Lower lobe of right lung (tissue), 2 donors: ENCODE results near the gene GABRR2. TPM values are rescaled to one million over a fixed set of nuclear protein-coding genes. Genes with fewer than 3 reads are reported as not detected.
"Not testable (repeated sequence)": the region's sequence is repeated elsewhere in the genome, so short reads cannot be mapped to it uniquely, and the experiment has no call there.

Source experiments
- ATAC-seq, 2 donors: fragments of 200-7000 bp; cut with Tn5 transposase; one replicate each; pipeline ENCODE4 v1.9.1; 2020 to 2022; ENCODE audit warnings: mild to moderate bottlenecking in 2 of 2, moderate library complexity in 2 of 2
- DNase-seq: peaks from one replicate; pipeline ENCODE4 v3.0.0-alpha.2; 2020
- H3K27ac ChIP-seq: fragments of 200-600 bp; one replicate; pipeline ENCODE4 v1.8.0; 2022
- H3K27me3 ChIP-seq: fragments of 200-600 bp; one replicate; pipeline ENCODE4 v1.8.0; 2022; ENCODE audit warnings: low read depth
- H3K36me3 ChIP-seq: fragments of 200-600 bp; one replicate; pipeline ENCODE4 v1.8.0; 2022; ENCODE audit warnings: mild to moderate bottlenecking
- H3K4me1 ChIP-seq: fragments of 200-600 bp; one replicate; pipeline ENCODE4 v1.8.0; 2022
- H3K4me3 ChIP-seq: fragments of 200-600 bp; one replicate; pipeline ENCODE4 v1.8.0; 2022; ENCODE audit warnings: mild to moderate bottlenecking
- H3K9me3 ChIP-seq: fragments of 200-600 bp; one replicate; pipeline ENCODE4 v1.8.0; 2022
- intact Hi-C: fragments of 100-400 bp; cut with DNase I; formaldehyde crosslinking; loops from one replicate; pipeline ENCODE4 v1.11.0; 2022
- total RNA-seq: library from RNA; stranded (reverse); fragmentation: NEBNext Ultra II Directional; extraction: Animal tissue kit (Norgen Biotek cat#: 25700); gene quantifications from one replicate; pipeline ENCODE4 v1.2.1, GENCODE V29; 2021
- TF ChIP-seq, protein P1 (sequence below): fragments of 200-600 bp; IDR thresholded peaks from one replicate; pipeline ENCODE4 v1.8.0; 2022; ENCODE audit warnings: antibody characterized with exemption, mild to moderate bottlenecking
- donor health status: DM: no; HTN: yes; CAD: no; lungs with severe emphysema.

Gene GABRR2
- total RNA-seq, 1 donor from 2014 or later, result 1.2 TPM

DNA sequence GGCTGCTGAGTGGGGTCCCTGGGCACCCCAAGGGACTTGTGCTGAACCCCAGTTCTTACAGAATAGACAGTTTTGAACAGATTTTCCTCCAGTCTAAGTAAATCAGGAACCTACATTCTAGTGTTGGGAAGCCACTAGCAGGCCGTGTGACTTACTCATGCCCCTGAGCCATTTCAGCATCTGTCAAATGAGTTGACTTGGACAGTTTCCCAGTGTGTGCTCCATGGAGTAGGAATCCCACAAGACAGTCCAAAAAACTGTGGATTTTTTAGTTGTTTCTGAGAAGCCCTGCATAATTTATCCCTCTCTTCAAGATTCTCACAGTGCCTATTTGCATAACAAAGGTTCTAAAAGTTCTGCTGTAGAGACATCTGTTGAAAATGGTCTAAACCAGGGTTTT is 2.1 kb downstream of the GABRR2 start:
- Histone ChIP-seq H3K9me3 (no peaks in the 10 kb centered on the region), H3K27me3 (no peaks in the 10 kb centered on the region), H3K4me3 (no peak overlapping the region), H3K4me1 (peaks cover 25% of the 10 kb centered on the region), H3K27ac (peak overlapping the region; percentile 62), H3K36me3 (no peaks in the 10 kb centered on the region)
- intact Hi-C loops, result no loop called here
- ATAC-seq (peak in 1 of 2 donors; percentile 23), DNase-seq (no peak)
- TF ChIP-seq, protein P1, sequence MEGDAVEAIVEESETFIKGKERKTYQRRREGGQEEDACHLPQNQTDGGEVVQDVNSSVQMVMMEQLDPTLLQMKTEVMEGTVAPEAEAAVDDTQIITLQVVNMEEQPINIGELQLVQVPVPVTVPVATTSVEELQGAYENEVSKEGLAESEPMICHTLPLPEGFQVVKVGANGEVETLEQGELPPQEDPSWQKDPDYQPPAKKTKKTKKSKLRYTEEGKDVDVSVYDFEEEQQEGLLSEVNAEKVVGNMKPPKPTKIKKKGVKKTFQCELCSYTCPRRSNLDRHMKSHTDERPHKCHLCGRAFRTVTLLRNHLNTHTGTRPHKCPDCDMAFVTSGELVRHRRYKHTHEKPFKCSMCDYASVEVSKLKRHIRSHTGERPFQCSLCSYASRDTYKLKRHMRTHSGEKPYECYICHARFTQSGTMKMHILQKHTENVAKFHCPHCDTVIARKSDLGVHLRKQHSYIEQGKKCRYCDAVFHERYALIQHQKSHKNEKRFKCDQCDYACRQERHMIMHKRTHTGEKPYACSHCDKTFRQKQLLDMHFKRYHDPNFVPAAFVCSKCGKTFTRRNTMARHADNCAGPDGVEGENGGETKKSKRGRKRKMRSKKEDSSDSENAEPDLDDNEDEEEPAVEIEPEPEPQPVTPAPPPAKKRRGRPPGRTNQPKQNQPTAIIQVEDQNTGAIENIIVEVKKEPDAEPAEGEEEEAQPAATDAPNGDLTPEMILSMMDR, result no peak

GRCh38 chr6:89311853-89312531 is 3.1 kb downstream of the GABRR2 start:
- ATAC-seq, result peak; percentile 65 to 72
- Histone ChIP-seq H3K9me3 (no peaks in the 10 kb centered on the region), H3K4me3 (peak overlapping the region; percentile 11), H3K4me1 (peaks cover 25% of the 10 kb centered on the region), H3K27ac (peak overlapping the region; percentile 62), H3K27me3 (no peaks in the 10 kb centered on the region), H3K36me3 (no peaks in the 10 kb centered on the region)
- TF ChIP-seq, protein P1, result peak; percentile 48
- peak; percentile 78 for DNase-seq
- intact Hi-C loops, result no loop called here

DNA sequence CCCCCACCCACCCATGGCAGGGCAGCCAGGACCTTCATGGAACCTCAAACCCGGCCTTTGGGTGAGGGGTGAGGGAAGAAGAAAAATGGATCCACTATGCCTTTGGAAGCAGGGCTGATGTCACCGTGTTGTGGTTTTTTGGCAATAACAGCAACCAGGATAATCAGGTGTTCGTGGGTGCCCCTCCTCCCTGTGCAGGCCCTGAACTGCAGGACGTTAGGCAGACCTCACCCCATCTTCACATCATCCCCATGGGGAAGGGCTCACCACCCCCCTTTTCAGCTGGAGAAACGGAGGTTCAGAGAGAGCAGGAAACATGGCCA is 3.6 kb downstream of the GABRR2 start:
- H3K27me3 ChIP-seq, result no peaks in the 10 kb centered on the region
- intact Hi-C loops, result no loop called here
- no peaks in the 10 kb centered on the region for H3K36me3 ChIP-seq
- H3K27ac ChIP-seq, result peak overlapping the region; percentile 62
- H3K9me3 ChIP-seq, result no peaks in the 10 kb centered on the region
- TF ChIP-seq, protein P1, result no peak
- peaks cover 25% of the 10 kb centered on the region for H3K4me1 ChIP-seq
- H3K4me3 ChIP-seq, result no peak overlapping the region
- DNase-seq, result no peak
- ATAC-seq, result no peak

GRCh38 chr6:89310929-89311328 is 4.2 kb downstream of the GABRR2 start:
- Histone ChIP-seq H3K9me3 (no peaks in the 10 kb centered on the region), H3K36me3 (no peaks in the 10 kb centered on the region), H3K27me3 (no peaks in the 10 kb centered on the region), H3K4me3 (no peak overlapping the region), H3K4me1 (peaks cover 25% of the 10 kb centered on the region), H3K27ac (no peak overlapping the region)
- peak in 1 of 2 donors; percentile 40 for ATAC-seq
- DNase-seq, result no peak
- TF ChIP-seq, protein P1, result no peak
- intact Hi-C loops, result no loop called here

DNA sequence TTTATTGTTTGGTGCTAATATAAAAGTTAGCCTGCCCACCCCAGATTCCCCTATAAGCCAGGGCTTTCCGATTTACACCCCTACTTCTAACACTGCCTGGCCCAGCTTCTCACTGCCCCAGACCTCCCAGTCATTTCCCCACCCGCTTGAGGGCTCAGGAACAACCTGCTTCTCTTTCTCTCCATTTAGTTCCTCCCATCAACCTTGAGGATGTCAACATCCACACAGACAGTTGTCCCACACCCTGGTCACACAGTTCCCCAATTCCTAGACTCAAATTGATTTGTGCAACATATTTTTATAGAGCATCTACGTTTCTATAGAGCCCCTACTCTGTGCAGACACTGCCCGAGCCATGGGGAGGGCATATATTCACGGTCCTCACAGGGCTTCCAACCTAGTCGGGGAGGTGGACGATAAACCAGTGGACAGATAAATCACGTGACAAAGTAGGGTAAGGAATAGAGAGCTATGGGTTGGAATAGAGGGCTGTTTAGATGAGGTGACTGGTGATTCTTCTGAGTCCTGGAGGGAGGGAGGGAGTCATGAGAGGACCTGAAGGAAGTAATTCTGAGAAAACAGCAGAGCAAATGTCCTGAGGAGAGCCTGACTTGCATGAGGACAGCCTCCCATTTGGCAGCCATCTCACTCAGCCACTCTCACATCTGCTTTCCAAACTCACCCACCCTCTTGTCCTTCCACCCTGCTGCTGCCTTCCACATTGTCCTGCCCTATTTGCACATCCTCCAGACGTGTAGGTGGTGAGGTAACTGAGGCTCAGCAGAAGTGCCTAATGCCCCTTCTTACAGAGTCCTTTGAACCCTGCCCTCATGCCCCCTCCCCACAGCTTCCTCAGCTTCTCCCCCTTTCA is 6.3 kb downstream of the GABRR2 start:
- ATAC-seq (peak; percentile 40 to 41), DNase-seq (no peak)
- no peaks in the 10 kb centered on the region for H3K36me3 ChIP-seq
- no peaks in the 10 kb centered on the region for H3K27me3 ChIP-seq
- H3K27ac ChIP-seq, result no peak overlapping the region
- H3K9me3 ChIP-seq, result no peaks in the 10 kb centered on the region
- TF ChIP-seq, protein P1, result no peak
- intact Hi-C loops, result no loop called here
- peaks cover 25% of the 10 kb centered on the region for H3K4me1 ChIP-seq
- no peak overlapping the region for H3K4me3 ChIP-seq

DNA sequence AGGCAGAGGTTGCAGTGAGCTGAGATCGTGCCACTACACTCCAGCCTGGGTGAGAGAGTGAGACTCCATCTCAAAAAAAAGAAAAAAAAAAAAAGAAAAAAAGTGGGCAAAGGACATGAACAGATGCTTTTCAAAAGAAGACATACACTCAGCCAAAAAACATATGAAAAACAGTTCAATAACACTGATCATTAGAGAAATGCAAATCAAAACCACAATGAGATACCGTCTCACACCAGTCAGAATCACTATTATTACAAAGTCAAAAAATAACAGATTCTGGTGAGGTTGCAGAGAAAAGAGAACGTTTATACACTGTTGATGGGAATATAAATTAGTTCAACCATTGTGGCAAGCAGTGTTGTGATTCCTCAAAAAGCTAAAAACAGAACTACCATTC is 10.6 kb downstream of the GABRR2 start:
- ATAC-seq, DNase-seq, H3K4me3 ChIP-seq, intact Hi-C loops, H3K9me3 ChIP-seq, H3K4me1 ChIP-seq, H3K27ac ChIP-seq, H3K36me3 ChIP-seq, H3K27me3 ChIP-seq: not testable (repeated sequence)
